Measurements from ENCODE around the gene TBX5.

- no peak for TF ChIP-seq CTCF (IDR thresholded peaks at IDR 0.05)
- TF ChIP-seq POLR2A (IDR thresholded peaks at IDR 0.05), result no peak
These were observed 10.7 kb downstream of the TBX5 start for GRCh38 chr12:114395233-114395632.

All from right lobe of liver (tissue), 4 donors.